Measurements from ENCODE around the gene GNA12.

DNA sequence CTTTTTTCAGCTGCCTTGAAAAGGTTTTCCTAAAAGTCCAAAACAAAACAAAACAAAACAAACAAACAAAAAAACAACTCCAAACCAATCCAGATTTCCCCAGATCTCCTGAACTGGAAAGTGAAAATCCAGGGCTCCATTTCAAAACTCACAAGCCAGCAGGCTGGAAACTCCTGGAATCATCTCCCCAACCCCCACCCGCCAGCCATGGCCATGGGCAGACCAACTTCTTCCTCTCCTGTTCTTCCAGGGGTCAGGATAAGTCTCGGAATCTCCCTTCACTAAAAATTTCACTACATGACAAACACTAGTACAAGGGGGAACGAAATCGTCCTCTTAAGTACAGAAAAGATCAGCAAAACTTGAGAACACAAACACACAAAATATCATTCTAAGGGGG, 40.4 kb downstream of the GNA12 start:
- no peak for TF ChIP-seq EZH2 (IDR thresholded peaks at IDR 0.05)
- TF ChIP-seq POLR2AphosphoS5 (IDR thresholded peaks at IDR 0.05; ENCODE audit: borderline replicate concordance, low read depth, low read length) = no peak

All from SK-N-MC (cell line).